OCI-LY3 (cell line): ENCODE data around the gene GSX2.

ENCODE experiments used
- EZH2phosphoT487 ChIP-seq: fragments of 200-600 bp; shearing (Covaris generic); IDR thresholded peaks from 2 replicates; pipeline ENCODE4 v1.6.1; 2018; ENCODE audit warnings: antibody characterized with exemption, mixed run types, low read depth
- TF ChIP-seq, protein P1 (sequence below): fragments of 200-600, 300-600 bp; sonication (generic); IDR thresholded peaks from 2 replicates; pipeline ENCODE4 v1.5.1; 2014; ENCODE audit warnings: antibody characterized with exemption, low read length, low read depth

DNA sequence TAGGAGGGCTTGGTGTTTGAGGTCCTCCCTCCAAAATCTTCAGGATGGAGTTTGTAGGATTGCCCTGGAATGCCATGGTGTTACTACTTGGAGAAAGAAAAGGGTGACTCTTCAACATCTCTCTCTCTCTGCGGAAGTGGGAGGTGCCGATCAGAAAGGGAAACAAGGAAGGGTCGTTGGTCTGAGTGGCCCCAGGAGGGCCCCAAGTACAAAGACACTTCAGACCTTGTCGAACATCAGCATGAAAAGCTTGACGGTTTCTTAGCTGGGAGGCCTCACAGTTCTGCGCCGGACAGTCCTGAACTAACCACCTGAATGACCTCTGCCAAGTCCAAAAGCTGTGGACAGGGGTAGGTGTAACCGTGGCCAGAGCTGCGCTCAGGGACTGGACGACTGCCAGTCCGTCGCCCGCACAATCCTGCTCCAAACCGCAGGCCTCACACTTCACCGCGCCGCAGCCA, 646 bp upstream of the GSX2 start:
- TF ChIP-seq EZH2phosphoT487 = no peak
- TF ChIP-seq, protein P1, sequence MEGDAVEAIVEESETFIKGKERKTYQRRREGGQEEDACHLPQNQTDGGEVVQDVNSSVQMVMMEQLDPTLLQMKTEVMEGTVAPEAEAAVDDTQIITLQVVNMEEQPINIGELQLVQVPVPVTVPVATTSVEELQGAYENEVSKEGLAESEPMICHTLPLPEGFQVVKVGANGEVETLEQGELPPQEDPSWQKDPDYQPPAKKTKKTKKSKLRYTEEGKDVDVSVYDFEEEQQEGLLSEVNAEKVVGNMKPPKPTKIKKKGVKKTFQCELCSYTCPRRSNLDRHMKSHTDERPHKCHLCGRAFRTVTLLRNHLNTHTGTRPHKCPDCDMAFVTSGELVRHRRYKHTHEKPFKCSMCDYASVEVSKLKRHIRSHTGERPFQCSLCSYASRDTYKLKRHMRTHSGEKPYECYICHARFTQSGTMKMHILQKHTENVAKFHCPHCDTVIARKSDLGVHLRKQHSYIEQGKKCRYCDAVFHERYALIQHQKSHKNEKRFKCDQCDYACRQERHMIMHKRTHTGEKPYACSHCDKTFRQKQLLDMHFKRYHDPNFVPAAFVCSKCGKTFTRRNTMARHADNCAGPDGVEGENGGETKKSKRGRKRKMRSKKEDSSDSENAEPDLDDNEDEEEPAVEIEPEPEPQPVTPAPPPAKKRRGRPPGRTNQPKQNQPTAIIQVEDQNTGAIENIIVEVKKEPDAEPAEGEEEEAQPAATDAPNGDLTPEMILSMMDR = no peak
